Coronary artery (tissue), 2 donors: ENCODE results near the gene HOXB7.
A peak's percentile ranks its signal among the peaks of the same experiment; 100 is the strongest.

Experiments used
- DNase-seq: peaks from one replicate; pipeline ENCODE4 v3.0.0-alpha.2; 2017; ENCODE audit warnings: low spot score
- H3K27ac ChIP-seq, 2 donors: fragments of 200-600 bp; sonication (generic); one replicate each; pipeline ENCODE4 v1.5.1; 2016 to 2019
- H3K4me3 ChIP-seq: fragments of 200-600 bp; sonication (generic); 2 replicates; pipeline ENCODE4 v1.5.1; 2016; ENCODE audit warnings: mild to moderate bottlenecking, moderate library complexity
- CTCF ChIP-seq: fragments of 200-600 bp; sonication (generic); IDR thresholded peaks from one replicate; pipeline ENCODE4 v1.5.1; 2019; ENCODE audit warnings: antibody characterized with exemption

The HOXB7 gene

GRCh38 chr17:48575673-48576478 is 34.9 kb downstream of the HOXB7 start:
- DNase-seq: no peak
- peak overlapping the region; percentile 38 to 75 for H3K27ac ChIP-seq
- H3K4me3 ChIP-seq: peak overlapping the region; percentile 82
- TF ChIP-seq CTCF: no peak

- TF ChIP-seq CTCF: no peak
- H3K4me3 ChIP-seq: no peak overlapping the region
- no peak for DNase-seq
- peak overlapping the region in 1 of 2 donors; percentile 36 for H3K27ac ChIP-seq
These were observed 35.7 kb downstream of the HOXB7 start for GRCh38 chr17:48575066-48575582.

DNA sequence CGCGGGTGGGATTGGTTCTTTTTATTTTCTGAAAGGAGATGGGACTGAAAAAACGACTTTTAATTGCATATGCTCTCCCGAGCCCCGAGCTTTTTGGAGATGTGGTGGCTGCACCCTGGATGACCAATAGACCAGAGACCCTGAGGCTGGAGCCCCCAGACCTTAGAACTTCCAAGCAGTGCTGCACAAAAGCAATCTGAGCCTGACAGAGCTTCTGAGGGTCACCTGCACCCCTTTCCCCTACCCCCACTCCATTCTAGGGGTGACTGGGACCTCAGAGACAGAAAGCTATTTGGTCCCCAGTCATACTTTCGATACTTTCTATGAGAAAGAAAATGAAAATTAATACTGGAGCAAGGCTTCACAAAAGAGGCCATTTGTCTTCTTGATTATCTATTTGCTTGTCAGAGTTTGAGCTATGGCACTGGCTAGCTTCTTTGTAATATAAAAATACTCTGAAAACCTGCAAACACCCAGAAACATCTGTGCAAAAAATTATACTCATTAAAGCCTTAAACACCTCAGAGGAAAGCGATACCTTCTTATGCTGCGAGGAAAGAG is 36.2 kb downstream of the HOXB7 start:
- TF ChIP-seq CTCF: no peak
- peak overlapping the region in 1 of 2 donors; percentile 36 for H3K27ac ChIP-seq
- H3K4me3 ChIP-seq: no peak overlapping the region
- no peak for DNase-seq

- DNase-seq: no peak
- peak overlapping the region in 1 of 2 donors; percentile 57 for H3K27ac ChIP-seq
- no peak overlapping the region for H3K4me3 ChIP-seq
- no peak for TF ChIP-seq CTCF
These were observed 38.9 kb downstream of the HOXB7 start for GRCh38 chr17:48571826-48572417.

DNA sequence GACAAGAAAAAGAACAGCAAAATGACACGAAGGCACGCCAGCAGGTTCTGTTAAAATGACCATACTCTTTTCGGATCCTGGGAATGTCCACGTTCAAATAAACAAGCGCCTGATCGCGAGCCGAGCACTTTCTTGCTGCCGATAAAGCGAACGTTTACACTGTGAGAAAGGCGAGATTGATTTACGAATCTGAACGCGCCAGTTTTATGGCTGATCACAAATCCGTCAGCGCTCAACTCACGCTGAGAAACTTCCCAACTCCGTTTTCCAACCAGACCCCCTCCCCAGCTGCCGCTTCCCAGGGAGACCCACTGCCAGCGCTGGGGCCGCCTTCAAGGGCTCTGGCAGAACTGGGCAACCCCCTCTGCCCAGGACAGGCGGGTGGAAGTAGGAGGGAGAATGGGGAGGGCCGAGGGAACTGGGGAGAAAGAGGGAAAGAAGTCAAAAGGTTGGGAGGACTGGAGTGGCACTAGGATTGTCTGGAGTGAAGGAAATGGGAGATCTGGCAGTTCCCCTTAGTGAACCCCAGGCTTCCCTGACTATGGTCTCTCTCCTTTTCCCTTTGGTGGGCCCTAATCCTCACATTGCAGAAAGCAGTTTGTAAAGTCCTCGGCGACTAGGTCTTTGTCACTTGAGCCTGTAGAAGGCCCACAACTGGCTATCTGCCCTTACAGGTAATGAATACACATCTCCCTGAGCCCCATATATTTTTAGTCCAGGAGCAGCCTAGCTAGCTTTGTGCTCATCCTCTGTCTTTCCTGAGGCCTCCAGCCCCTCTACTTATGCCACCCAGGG is 39.6 kb downstream of the HOXB7 start:
- Histone ChIP-seq H3K27ac (peak overlapping the region in 1 of 2 donors; percentile 57), H3K4me3 (peak overlapping the region; percentile 9)
- TF ChIP-seq CTCF: no peak
- no peak for DNase-seq

GRCh38 chr17:48570325-48571023 is 40.3 kb downstream of the HOXB7 start:
- peak overlapping the region in 1 of 2 donors; percentile 57 for H3K27ac ChIP-seq
- DNase-seq: no peak
- peak overlapping the region; percentile 9 for H3K4me3 ChIP-seq
- TF ChIP-seq CTCF: no peak
